IPS DF 4.7 (cell line): ENCODE measurements around the gene CCNYL1.
"Not testable (repeated sequence)": the region's sequence is repeated elsewhere in the genome, so short reads cannot be mapped to it uniquely, and the experiment has no call there.

ENCODE experiments used
- DNase-seq: peaks from one replicate; pipeline ENCODE4 v3.0.0-alpha.2; 2013; ENCODE audit warnings: low spot score; ENCODE audit errors: extremely low read depth

CCNYL1 gene

DNA sequence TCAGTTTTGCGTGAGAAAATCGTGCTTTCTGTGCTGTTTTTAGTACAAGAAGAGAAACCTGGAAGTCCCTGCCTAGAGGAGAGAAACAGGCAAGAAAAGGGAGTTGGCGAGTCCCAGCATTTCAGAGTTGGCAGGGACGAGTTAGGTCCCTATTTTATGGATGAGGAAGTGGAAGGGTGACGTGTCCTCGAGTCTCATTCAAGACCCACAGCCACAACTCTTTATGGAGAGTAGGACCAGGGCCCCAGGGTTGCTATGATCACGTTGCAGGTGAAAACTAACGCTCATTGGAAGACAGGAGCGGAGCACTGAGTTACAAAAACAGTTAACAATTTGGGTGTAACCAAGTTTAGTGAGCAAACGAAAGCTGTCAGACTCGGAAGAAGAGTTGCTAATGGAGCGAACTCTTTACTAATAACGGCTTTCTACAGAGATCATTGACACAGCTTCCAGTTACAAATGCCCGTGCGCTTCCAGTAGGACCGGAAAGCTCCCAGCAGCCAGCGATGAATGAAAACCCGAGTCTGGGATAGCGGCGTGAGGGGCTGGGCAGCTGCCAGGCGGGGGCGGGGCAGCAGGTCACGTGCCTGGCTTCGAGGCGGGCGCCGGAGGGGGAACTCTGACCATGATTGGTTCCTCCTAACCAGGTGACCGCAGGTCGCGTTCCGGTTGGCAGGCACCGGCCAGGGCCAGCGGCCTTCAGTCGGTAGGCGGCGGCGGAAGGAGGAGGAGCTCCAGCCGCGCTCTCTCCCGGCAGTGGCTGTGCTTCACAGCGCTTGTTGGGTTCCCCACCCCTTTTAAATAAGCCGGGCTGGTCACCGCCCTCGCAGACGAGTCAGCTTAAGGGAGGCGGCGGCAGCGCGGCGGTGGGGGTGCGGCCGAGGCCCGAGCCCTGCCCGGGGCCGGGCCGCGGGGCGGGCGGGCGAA lies at the start of gene CCNYL1:
Gene CCNYL1 (plus strand): TSS at position 827 of the 927 bp plus-strand sequence. CDS start 257 bp downstream, outside the sequence.
- peak; percentile 85 for DNase-seq

DNA sequence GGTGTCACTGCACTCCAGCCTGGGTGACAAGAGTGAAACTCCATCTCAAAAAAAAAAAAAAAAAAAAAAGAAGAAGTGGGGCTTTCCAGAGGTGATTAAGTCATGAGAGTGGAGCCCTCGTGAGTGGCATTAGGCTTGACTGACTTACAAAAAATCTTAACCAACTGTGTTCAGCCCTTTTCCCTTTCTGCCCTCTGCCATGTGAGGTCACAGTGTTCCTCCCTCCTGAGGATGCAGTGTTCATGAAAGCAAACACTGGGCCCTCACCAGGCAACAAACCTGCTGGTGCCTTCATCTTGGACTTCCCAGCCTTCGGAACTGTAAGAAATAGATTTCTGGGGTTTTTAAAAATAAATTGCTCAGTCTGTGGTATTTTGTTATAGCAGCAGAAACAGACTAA lies 49.2 kb upstream of the CCNYL1 start:
- no peak for DNase-seq

DNA sequence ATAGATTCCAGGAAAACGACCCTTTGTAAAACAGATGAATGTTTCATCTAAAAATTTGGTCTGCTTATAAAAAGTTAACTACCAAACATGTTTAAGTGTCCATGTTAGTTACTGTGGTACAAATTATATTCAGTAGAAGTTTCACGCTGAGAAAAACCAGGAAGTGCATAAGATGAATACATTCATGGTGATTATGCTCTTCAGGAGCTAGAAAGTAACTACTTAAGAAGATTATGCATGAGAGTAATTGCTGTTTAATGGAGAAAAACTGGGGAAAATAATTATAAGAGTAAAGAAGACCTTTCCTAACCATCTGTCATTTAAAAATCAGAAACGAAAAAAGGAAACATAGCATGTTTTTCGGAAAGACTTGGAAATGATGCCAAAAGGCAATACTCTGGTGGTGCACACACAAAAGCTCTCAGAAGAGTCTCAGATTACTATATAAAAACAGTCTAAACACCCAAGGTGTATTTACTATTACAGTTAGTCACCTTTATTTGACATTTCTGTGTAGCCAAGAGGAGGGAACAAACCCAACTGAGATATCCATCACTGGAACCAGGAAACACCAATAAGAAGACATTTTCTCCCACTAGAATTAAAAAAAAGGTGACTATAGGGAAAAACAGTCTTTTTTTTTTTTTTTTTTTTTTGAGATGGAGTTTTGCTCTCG lies 47.4 kb upstream of the CCNYL1 start:
- DNase-seq = no peak

DNA sequence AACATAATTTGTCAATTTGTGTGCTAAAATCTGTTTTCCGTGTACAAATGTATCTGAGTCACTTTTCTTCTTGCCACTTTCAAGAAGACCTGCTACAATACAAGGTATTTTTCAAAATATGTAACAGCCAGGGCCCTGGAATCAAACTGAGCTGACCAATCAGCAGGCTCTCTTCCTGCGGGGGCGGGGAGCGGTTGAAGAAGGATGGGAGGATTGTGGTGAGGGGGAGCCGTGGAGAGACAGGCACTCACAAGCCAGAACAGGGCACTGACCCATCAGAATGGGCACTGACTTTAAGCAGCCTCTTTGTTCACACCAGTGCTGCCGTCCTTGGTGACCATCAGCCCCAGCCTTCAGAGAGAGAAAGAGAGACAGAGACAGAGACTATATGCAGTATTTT lies 40.6 kb upstream of the CCNYL1 start:
- no peak for DNase-seq

DNA sequence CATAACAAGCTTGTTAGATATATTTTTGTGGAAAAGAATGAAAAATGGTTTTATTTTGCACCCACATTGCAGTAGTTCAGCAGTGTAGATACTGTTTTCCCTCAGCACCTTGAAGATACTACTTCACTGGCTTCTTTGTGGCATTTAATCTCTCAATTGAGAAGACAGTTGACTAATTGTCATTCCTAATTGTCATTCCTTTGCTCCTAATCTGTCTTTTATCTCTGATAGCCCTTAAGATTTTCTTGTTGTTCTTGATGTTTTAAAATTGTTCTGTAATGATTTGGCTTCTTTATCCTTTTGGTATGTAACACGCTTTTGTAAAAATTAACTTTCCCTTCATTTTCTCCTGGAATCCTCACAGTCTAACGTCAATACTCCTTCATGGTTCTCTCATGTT lies 38.0 kb upstream of the CCNYL1 start:
- no peak for DNase-seq

DNA sequence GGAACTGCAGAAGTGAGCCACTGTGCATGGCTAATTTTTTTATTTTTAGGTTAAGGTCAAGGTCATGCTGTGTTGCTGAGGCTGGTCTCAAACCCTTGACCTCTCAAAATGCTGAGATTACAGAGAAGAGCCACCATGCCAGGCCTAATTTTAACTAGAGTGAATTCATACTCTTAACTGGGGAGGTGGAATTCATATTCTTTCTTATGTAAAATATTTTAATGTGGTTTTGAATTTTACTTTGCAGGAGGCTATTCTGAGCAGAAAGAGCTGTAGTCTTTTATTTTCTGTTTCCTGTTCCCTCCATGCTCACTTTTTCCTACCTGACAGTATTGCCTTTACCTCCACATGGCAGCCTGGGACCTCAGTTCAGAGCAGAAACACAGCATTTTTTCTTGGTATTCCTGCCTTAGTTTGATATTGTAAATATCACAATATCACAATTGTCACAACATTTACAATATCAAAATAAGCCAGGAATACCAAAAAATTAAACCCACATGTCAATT lies 37.1 kb upstream of the CCNYL1 start:
- peak; percentile 36 for DNase-seq

DNA sequence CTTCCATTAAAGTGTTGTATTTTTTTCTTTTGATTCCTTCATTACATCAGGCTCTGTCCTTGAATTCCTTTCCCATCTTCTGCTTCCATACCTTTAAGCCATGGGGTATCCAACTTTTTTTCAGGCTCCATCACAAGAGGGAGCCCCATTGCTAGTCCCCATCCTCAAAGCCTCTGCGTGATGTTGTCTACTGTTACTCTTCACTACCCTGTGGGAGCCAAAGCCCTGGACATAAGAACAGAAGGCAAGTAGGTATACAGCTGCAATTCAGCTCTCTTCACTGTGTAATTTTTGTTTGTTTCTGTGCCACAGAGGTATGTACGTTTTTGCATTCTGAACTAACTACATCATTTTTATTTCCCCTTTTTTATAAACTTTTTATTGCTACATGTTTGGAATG lies 36.6 kb upstream of the CCNYL1 start:
- DNase-seq = peak; percentile 38

DNA sequence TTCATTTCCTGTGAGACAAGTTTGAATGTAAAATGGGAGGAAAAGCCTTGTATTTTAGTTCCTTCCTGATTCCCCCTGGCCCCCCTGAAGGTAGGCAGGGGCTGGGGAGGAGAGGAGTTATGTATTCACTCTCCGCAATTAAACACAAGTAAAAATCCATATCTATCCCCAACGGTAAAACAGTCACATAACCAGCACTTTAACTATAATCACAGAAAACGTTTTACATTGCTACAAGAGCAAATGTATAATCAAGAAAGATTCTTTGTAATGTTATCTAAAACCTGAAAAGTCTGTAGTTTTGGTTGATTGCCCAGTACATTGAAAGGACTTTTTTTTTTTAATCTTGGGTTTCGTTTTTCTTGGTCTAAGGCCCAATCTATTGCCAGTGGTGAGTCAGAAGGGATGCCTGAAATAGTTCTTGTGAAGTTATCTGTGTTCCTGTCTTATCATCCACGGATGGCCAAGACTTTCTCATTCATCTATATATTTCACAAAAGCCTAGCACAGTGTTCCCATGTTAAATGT lies 34.5 kb upstream of the CCNYL1 start:
- DNase-seq = no peak

DNA sequence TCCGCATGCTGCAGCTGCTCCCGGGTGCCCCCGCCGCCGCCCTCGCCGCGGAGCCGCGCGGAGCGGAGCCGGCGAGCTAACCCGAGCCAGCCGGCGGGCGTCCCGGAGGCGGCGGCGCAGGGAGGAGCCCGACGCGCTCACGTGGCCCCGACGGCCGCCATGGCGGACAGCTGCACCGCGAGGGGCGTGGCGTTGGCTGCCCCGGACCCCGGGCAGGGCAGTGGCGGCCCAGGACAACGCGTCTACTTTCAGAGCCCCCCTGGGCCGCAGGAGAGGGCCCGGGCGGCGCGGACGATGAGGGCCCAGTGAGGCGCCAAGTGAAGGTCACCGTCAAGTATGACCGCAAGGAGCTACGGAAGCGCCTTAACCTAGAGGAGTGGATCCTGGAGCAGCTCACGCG lies 30.0 kb upstream of the CCNYL1 start:
- no peak for DNase-seq

DNA sequence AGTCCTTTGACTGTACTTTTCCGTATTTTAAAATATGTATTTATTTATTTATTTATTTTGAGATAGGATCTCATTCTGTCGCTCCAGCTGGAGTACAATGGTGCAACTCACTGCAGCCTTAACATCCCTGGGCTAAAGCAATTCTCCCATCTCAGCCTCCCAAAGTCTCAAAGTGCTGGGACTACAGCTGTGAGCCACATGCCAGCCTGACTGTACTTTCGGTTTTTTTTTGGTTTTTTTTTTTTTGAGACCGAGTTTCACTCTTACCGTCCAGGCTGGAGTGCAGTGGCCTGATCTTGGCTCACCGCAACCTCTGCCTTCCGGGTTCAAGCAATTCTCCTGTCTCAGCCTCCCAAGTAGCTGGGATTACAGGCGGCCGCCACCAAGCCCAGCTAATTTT lies 28.9 kb upstream of the CCNYL1 start:
- no peak for DNase-seq

DNA sequence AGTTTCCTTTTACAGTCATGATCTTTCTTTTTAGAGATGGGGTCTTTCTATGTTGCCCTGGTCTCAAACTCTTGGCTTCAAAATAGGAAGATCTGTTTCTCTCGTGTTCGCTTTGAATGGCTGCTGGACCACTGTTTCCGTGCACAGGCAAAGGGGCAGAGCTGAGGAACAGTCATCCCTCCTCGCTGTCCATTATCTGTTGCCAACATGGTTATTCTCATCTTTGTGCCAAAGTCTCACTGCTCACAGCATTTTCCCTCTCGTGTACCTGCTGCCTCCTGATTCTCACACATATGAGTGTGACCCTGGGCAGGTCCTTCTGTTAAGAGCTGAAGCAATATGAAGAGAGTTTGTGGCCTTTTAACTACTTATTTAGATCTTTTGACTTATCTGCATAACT lies 28.0 kb upstream of the CCNYL1 start:
- no peak for DNase-seq

DNA sequence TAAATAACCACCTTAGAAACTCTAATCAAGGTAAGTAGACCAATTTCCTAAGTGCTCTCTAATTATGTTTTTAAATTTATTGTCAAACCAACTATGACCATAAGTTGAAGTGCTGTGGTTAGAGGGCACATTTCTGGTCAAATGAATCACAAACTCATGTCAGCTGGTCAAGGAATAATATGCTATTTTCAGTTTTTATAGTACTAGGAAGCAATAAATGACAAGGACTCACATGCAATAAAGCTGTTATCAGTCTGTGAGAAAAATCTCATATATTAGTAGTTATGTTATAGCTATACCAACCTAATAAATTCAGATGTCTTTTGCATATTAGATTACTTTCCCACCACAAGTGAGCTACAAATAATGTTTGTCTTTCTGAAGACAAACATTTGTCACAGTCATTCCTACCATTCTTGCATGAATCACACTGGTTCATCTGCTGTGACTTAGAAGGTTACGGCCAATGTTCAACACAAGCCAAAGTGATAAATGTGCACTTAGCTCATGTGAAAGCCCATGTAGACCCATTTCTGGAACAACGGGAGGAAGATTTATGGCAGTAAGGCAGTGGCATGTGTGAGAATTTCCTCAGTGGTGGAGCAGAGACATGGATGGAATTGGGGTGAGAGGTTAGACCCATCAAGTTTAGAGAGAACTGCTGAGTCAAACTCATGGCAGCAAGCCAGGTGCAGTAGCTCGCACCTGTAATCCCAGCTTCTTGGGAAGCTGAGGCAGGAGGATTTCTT lies 27.4 kb upstream of the CCNYL1 start:
- no peak for DNase-seq

DNA sequence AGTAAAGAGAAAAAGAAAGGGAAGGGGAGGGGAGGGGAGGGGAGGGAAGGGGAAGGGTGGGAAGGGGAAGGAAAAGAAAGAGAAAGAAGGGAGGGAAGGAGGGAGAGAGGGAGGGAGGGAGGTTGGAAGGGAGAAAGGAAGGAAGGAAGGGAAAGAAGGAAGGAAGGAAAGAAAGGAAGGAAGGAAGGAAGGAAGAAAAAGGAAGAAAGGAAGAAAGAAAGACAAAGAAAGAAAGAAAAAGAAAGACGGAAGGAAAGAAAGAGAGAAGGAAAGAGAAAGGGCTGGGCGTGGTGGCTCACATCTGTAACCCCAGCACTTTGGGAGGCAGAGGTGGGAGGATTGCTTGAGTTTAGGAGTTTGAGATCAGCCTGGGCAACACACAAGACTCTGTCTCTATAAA lies 24.6 kb upstream of the CCNYL1 start:
- DNase-seq = no peak

DNA sequence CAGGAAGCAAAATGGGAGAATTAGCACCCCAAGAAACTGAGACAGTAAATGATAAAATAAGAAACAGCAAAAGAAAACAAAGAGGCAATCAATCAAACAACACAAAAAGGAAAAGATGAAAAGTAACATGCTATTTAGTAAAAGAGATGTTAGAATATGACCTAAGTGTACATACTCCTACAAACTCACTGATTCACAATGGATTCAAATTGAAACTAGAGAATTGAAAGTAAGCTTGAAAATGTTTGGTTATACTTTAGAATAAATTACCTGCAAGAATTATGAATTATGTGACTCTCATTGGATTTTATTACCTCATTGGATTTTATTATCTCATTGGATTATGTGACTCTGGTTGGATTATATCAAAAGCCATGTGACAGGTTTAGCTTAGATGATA lies 22.8 kb upstream of the CCNYL1 start:
- DNase-seq = no peak

DNA sequence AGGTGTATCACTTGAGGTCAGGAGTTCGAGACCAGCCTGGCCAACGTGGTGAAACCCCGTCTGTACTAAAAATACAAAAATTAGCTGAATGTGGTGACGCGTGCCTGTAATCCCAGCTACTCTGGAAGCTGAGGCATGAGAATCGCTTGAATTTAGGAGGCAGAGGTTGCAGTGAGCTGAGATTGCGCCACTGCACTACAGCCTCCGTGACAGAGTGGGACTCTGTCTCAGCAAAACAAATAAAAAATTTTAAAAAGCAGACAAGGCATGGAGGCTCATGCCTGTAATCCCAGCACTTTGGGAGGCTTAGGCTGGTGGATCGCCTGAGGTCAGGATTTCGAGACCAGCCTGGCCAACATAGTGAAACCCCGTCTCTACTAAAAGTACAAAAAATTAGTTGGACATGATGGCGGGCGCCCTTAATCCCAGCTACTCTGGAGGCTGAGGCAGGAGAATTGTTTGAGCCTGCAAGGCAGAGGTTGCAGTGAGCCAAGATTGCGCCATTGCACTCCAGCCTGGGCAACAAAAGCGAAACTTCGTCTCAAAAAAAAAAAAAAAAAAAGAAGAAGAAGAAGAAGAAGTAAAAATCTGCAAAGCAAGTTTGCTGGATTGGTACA lies 20.5 kb upstream of the CCNYL1 start:
- not testable (repeated sequence) for DNase-seq

DNA sequence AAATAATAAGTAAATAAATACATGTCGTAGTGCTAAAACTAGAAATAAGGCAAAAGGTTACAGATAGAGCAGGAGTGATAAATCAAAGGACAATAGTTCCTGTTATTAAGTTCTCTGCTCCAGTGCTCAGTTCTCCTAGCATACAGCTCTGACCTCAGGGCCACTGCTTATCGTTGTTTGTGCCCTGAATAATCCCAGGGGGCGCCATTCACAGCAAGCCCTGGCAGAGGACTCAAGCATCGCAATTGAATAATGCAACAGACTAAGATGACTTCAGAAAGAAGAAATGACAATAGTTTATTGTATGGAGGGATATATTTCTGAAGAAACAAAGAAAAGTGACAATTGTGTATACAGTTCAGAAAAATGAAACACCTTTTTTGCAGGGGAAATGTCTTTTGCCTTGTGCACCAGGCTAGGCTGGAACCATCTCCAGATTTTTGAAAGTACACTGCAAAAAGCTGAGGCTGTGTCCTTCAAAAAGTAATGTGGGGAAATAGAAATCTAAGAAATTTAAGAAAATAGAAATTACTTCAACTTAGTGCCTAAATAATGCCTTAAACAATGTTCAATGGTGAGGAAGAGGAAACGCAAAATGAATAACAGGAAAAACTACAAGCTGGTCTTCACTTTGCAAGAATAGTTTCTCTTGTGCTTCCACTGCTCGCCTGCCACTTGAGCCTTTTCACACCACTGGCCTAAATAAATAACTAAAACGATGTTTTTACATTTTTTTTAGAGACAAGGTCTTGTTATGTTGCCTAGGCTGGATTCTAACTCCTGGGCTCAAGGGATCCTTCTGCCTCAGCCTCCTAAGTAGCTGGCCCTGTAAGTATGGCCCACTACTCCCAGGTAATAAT lies 19.0 kb upstream of the CCNYL1 start:
- DNase-seq = no peak

DNA sequence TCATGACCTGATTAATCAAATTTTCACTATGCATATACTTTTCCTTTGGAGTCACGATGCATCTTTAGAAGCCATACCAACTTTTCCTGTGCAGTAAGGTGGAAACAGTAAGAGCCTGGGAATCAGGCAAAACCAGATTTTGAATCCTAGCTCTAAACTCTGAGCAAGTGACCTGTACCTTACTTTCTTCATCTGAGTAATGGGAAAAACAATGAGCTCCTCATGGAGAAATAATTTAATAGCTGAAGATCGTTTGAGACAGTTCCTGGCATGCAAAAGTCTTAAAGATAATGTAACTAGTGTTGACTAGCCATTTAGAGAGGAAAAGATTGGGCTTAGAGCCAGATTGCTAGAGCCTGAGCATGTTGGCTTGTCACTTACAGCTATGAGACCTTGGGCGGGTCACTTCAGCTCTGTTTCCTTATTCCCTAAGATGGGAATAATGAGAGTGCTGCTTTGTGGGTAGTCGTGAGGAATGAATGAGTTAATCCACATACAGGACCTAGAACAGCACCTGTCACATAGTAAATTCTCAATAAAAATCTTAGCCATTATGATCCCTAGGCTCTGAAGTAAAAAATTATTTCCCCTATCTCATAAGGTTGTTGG lies 17.7 kb upstream of the CCNYL1 start:
- no peak for DNase-seq

DNA sequence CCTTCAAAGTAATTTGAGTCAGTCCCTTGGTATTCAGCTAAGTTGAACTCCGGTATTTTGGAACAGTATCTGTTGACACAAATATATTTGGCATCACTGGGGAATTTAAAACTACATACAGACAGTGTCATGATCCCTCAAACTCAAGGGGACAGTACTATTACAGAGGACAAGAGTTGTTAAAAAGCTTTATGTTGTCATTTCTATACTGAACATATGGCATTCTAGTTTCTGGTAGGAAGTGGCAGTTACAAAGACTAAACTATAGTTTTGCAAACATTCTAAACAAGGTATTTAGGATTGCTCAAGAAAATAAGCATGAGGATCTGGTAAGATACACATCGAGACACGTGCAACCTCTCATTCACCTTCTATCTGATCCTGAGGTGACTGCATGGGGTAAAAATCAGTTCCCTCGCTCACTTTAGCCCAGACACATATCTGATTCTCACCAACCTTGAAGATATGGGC lies 16.6 kb upstream of the CCNYL1 start:
- no peak for DNase-seq

DNA sequence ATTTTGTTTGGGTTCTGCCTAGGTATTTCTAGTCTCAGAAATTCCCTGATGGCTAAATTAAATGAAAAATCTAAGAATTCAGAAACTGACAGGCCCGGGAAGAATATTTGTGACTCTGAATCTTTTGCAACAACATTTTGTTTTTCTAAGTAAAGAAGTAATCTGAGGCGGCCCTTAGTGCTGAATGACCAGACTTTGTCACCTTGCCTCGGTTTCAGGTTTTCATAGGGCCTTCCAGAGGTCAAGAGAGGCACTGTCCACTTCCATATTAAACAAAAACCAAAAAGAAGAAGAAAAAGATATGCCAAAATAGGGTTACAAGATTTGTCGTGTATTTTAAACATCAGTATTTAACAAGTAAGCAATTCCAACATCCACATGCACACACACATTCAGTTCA lies 16.1 kb upstream of the CCNYL1 start:
- no peak for DNase-seq

DNA sequence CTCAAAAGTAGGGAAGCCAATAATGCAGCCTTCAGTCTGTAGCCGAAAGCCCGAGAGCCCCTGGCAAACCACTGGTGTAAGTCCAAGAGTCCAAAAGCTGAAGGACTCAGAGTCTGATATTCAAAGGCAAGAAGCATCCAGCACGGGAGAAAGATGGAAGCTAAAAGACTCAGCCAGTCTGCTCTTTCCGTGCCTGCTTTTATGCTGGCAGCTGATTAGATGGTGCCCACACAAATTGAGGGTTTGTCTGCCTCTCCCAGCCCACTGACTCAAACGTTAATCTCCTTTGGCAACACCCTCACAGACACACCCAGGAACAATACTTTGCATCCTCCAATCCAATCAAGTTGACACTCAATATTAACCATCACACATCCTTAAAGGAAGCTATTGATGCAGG lies 14.5 kb upstream of the CCNYL1 start:
- not testable (repeated sequence) for DNase-seq
